ENCODE measurements around the gene SLC2A6.

- TF ChIP-seq CEBPB (IDR thresholded peaks at IDR 0.05; ENCODE audit: low read depth, low read length) (no peak), CTCF (IDR thresholded peaks at IDR 0.05; ENCODE audit: control extremely low read depth in 1 of 3, insufficient read depth in 1 of 3, low read depth in 1 of 3, low read length in 3 of 3) (no peak), RAD21 (IDR thresholded peaks at IDR 0.05 in 1 of 2, conservative IDR thresholded peaks at IDR 0.05 in 1 of 2; ENCODE audit: low read depth in 2 of 2, low read length in 2 of 2) (no peak), JUND (IDR thresholded peaks at IDR 0.05; ENCODE audit: low read length) (no peak), ASH2L (IDR thresholded peaks at IDR 0.05; ENCODE audit: low read length) (no peak), SUZ12 (IDR thresholded peaks at IDR 0.05; ENCODE audit: low read length) (no peak)
Observed at GRCh38 chr9:133476941-133477340, 2.0 kb downstream of the SLC2A6 start.
